Natural killer cell (primary cell): ENCODE data around the gene KLHL13. TPM values are rescaled to one million over a fixed set of nuclear protein-coding genes. Genes with fewer than 3 reads are reported as not detected.

Experiments used
- ATAC-seq, 3 donors: fragments of 150-1000 bp in 2 of 3; fragments of 200-7000 bp in 1 of 3; cut with Tn5 transposase; 1 replicate in 1 of 3; 2 replicates in 2 of 3; pipeline ENCODE4 v1.10.0; 2021; ENCODE audit warnings: mild to moderate bottlenecking in 2 of 3, moderate library complexity in 2 of 3
- DNase-seq, 2 donors: peaks; one replicate each; pipeline versions ENCODE4 v3.0.0 to v3.0.0-alpha.2; 2013 to 2021; ENCODE audit warnings: mixed read lengths in 1 of 2
- H3K27ac ChIP-seq: one replicate; pipeline ENCODE4 v1.5.1; 2013; ENCODE audit warnings: mild to moderate bottlenecking, low read length
- H3K27me3 ChIP-seq: one replicate; pipeline ENCODE4 v1.6.1; 2013; ENCODE audit warnings: low read length; ENCODE audit not compliant: control insufficient read depth, insufficient read depth
- H3K36me3 ChIP-seq: one replicate; pipeline ENCODE4 v1.6.1; 2013; ENCODE audit warnings: low read length; ENCODE audit not compliant: control insufficient read depth, insufficient read depth
- H3K4me1 ChIP-seq: one replicate; pipeline ENCODE4 v1.6.1; 2013; ENCODE audit warnings: low read length; ENCODE audit not compliant: control insufficient read depth, insufficient read depth
- H3K4me3 ChIP-seq: one replicate; pipeline ENCODE4 v1.5.1; 2013; ENCODE audit warnings: low read length
- H3K9me3 ChIP-seq: one replicate; pipeline ENCODE4 v1.6.1; 2013; ENCODE audit warnings: low read length; ENCODE audit not compliant: control insufficient read depth, insufficient read depth
- H3K27ac Mint-ChIP-seq, 2 donors: one replicate each; pipeline ENCODE4 v1.8.0; 2022; ENCODE audit warnings: mild to moderate bottlenecking in 2 of 2, mixed read lengths in 2 of 2, moderate library complexity in 1 of 2
- H3K27me3 Mint-ChIP-seq, 2 donors: one replicate each; pipeline ENCODE4 v1.8.0; 2022; ENCODE audit warnings: low read depth in 2 of 2, mixed read lengths in 2 of 2
- H3K36me3 Mint-ChIP-seq: one replicate; pipeline ENCODE4 v1.8.0; 2022; ENCODE audit warnings: mixed read lengths
- H3K4me1 Mint-ChIP-seq, 2 donors: one replicate each; pipeline ENCODE4 v1.8.0; 2022; ENCODE audit warnings: mixed read lengths in 2 of 2
- H3K4me3 Mint-ChIP-seq: one replicate; pipeline ENCODE4 v1.8.0; 2022; ENCODE audit warnings: mild to moderate bottlenecking, moderate library complexity, mixed read lengths
- H3K9me3 Mint-ChIP-seq, 2 donors: one replicate each; pipeline ENCODE4 v1.8.0; 2022; ENCODE audit warnings: mixed read lengths in 2 of 2
- CTCF ChIP-seq: fragments of 200-600 bp; IDR thresholded peaks from one replicate; pipeline ENCODE4 v1.8.0; 2022; ENCODE audit warnings: antibody characterized with exemption
- WGBS: methylation state at CpG from one replicate; pipeline ENCODE4 v1.1.7; 2013; ENCODE audit warnings: missing lambda C conversion rate; ENCODE audit not compliant: insufficient coverage; 5-methylcytosine and 5-hydroxymethylcytosine counted together
- intact Hi-C: fragments of 100-400 bp; cut with micrococcal nuclease; formaldehyde crosslinking; loops from one replicate; pipeline ENCODE4 v1.14.2; 2022
- total RNA-seq, 4 donors: library from RNA; stranded (reverse); fragments of 120-200 nt in 1 of 4; gene quantifications; one replicate each; pipeline versions ENCODE4 v1.2.3 to v1.2.4, GENCODE V29; 2013 to 2022

Gene KLHL13
- total RNA-seq, 3 donors from 2014 or later (not counting 1 experiment from before 2014, with no cell fraction given): 0.11 to 0.73 (median 0.16) TPM

- Histone ChIP-seq H3K27me3 (no peaks in the 10 kb centered on the region), H3K27ac (no peak overlapping the region), H3K4me1 (no peaks in the 10 kb centered on the region), H3K36me3 (no peaks in the 10 kb centered on the region), H3K9me3 (no peaks in the 10 kb centered on the region), H3K4me3 (no peak overlapping the region)
- Mint-ChIP-seq H3K36me3 (no peaks in the 10 kb centered on the region), H3K9me3 (no peaks in the 10 kb centered on the region), H3K27ac (no peak overlapping the region), H3K4me3 (no peak overlapping the region), H3K27me3 (no peaks in the 10 kb centered on the region), H3K4me1 (no peaks in the 10 kb centered on the region)
- 95% methylated on average over 2 of the region's 2 CpGs for WGBS
- ATAC-seq: no peak
- no peak for DNase-seq
- intact Hi-C loops: no loop called here
- TF ChIP-seq CTCF: no peak
Observed at GRCh38 chrX:118056870-118057269, 59.7 kb downstream of the KLHL13 start.

GRCh38 chrX:118049713-118050112 lies 66.9 kb downstream of the KLHL13 start:
- WGBS: 100% methylated on average over 1 of the region's 1 CpG
- TF ChIP-seq CTCF: no peak
- ATAC-seq: no peak
- peaks cover 0 to 5% of the 10 kb centered on the region in 2 donors for H3K4me1 Mint-ChIP-seq
- Histone ChIP-seq H3K4me3 (no peak overlapping the region), H3K9me3 (no peaks in the 10 kb centered on the region), H3K27ac (no peak overlapping the region), H3K4me1 (no peaks in the 10 kb centered on the region), H3K27me3 (no peaks in the 10 kb centered on the region), H3K36me3 (no peaks in the 10 kb centered on the region)
- no peak for DNase-seq
- no peak overlapping the region for H3K27ac Mint-ChIP-seq
- intact Hi-C loops: no loop called here
- H3K36me3 Mint-ChIP-seq: no peaks in the 10 kb centered on the region
- no peaks in the 10 kb centered on the region for H3K9me3 Mint-ChIP-seq
- H3K27me3 Mint-ChIP-seq: no peaks in the 10 kb centered on the region
- no peak overlapping the region for H3K4me3 Mint-ChIP-seq

- no peak overlapping the region for H3K27ac ChIP-seq
- no peak for ATAC-seq
- H3K4me3 Mint-ChIP-seq: no peak overlapping the region
- H3K4me1 ChIP-seq: no peaks in the 10 kb centered on the region
- no peak overlapping the region for H3K4me3 ChIP-seq
- WGBS: 0% methylated on average over 2 of the region's 4 CpGs
- no peaks in the 10 kb centered on the region for H3K27me3 Mint-ChIP-seq
- intact Hi-C loops: no loop called here
- no peaks in the 10 kb centered on the region for H3K36me3 Mint-ChIP-seq
- H3K27me3 ChIP-seq: no peaks in the 10 kb centered on the region
- TF ChIP-seq CTCF: no peak
- peaks cover 0 to 5% of the 10 kb centered on the region in 2 donors for H3K4me1 Mint-ChIP-seq
- no peak for DNase-seq
- no peaks in the 10 kb centered on the region for H3K9me3 ChIP-seq
- H3K27ac Mint-ChIP-seq: no peak overlapping the region
- H3K9me3 Mint-ChIP-seq: peaks cover 0 to 2% of the 10 kb centered on the region in 2 donors
- H3K36me3 ChIP-seq: no peaks in the 10 kb centered on the region
Observed at GRCh38 chrX:118047446-118048186, 69.0 kb downstream of the KLHL13 start.

GRCh38 chrX:118039591-118039990 lies 77.0 kb downstream of the KLHL13 start:
- no peaks in the 10 kb centered on the region for H3K36me3 Mint-ChIP-seq
- H3K27me3 Mint-ChIP-seq: no peaks in the 10 kb centered on the region
- H3K27ac Mint-ChIP-seq: no peak overlapping the region
- Histone ChIP-seq H3K4me3 (no peak overlapping the region), H3K36me3 (no peaks in the 10 kb centered on the region), H3K27me3 (no peaks in the 10 kb centered on the region), H3K27ac (no peak overlapping the region), H3K9me3 (no peaks in the 10 kb centered on the region), H3K4me1 (peaks cover 8% of the 10 kb centered on the region)
- ATAC-seq (peak in 2 of 3 donors; percentile 26 to 70), DNase-seq (no peak)
- peaks cover 3% of the 10 kb centered on the region in 2 donors for H3K9me3 Mint-ChIP-seq
- no peak overlapping the region for H3K4me3 Mint-ChIP-seq
- H3K4me1 Mint-ChIP-seq: no peaks in the 10 kb centered on the region
- intact Hi-C loops: no loop called here
- TF ChIP-seq CTCF: no peak
- WGBS: 89% methylated on average over 1 of the region's 1 CpG
